ENCODE results near the gene GLRA3.

- TF ChIP-seq ZNF274 (IDR thresholded peaks at IDR 0.05; ENCODE audit: low read depth, low read length) (no peak), SUZ12 (IDR thresholded peaks at IDR 0.05; ENCODE audit: extremely low read depth, insufficient read depth, insufficient read length) (no peak)
Observed at GRCh38 chr4:174757736-174758135, 71.3 kb downstream of the GLRA3 start.

All from NT2/D1 (cell line).